T-helper 1 cell treated with Interleukin-12 subunit alpha and Interleukin-12 subunit beta and Interleukin-4 antibody, amounts not matched to agents 30 μg/mL and 1 μg/mL, for 36 hours (primary cell): ENCODE measurements around the gene TEX14.

Experiments
- H3K27ac Mint-ChIP-seq: one replicate; pipeline ENCODE4 v1.8.0; 2021; ENCODE audit warnings: mild to moderate bottlenecking, mixed read lengths
- H3K27me3 Mint-ChIP-seq: one replicate; pipeline ENCODE4 v1.8.0; 2021; ENCODE audit warnings: low read depth, mixed read lengths
- H3K36me3 Mint-ChIP-seq: one replicate; pipeline ENCODE4 v1.8.0; 2021; ENCODE audit warnings: low read depth, mixed read lengths
- H3K4me1 Mint-ChIP-seq: one replicate; pipeline ENCODE4 v1.8.0; 2021; ENCODE audit warnings: low read depth, mixed read lengths
- H3K4me3 Mint-ChIP-seq: one replicate; pipeline ENCODE4 v1.8.0; 2021; ENCODE audit warnings: mild to moderate bottlenecking, moderate library complexity, mixed read lengths
- H3K9me3 Mint-ChIP-seq: one replicate; pipeline ENCODE4 v1.8.0; 2021; ENCODE audit warnings: mixed read lengths

The TEX14 gene

GRCh38 chr17:58513267-58513964 is 178.4 kb downstream of the TEX14 start:
- H3K4me1 Mint-ChIP-seq = peaks cover 44% of the 10 kb centered on the region
- H3K9me3 Mint-ChIP-seq = no peaks in the 10 kb centered on the region
- peak overlapping the region; percentile 72 for H3K27ac Mint-ChIP-seq
- H3K4me3 Mint-ChIP-seq = peak overlapping the region; percentile 90
- H3K27me3 Mint-ChIP-seq = no peaks in the 10 kb centered on the region
- H3K36me3 Mint-ChIP-seq = peaks cover 47% of the 10 kb centered on the region

- Mint-ChIP-seq H3K27ac (no peak overlapping the region), H3K36me3 (peaks cover 56% of the 10 kb centered on the region), H3K4me1 (peaks cover 29% of the 10 kb centered on the region), H3K27me3 (no peaks in the 10 kb centered on the region), H3K4me3 (no peak overlapping the region), H3K9me3 (no peaks in the 10 kb centered on the region)
These were observed 181.8 kb downstream of the TEX14 start for GRCh38 chr17:58510075-58510474.

- H3K4me1 Mint-ChIP-seq = peaks cover 29% of the 10 kb centered on the region
- peaks cover 67% of the 10 kb centered on the region for H3K36me3 Mint-ChIP-seq
- no peak overlapping the region for H3K27ac Mint-ChIP-seq
- no peaks in the 10 kb centered on the region for H3K27me3 Mint-ChIP-seq
- no peaks in the 10 kb centered on the region for H3K9me3 Mint-ChIP-seq
- H3K4me3 Mint-ChIP-seq = no peak overlapping the region
These were observed 183.3 kb downstream of the TEX14 start for GRCh38 chr17:58508341-58509067.

GRCh38 chr17:58507123-58507634 is 184.7 kb downstream of the TEX14 start:
- H3K27ac Mint-ChIP-seq = no peak overlapping the region
- H3K27me3 Mint-ChIP-seq = no peaks in the 10 kb centered on the region
- H3K4me3 Mint-ChIP-seq = no peak overlapping the region
- peaks cover 61% of the 10 kb centered on the region for H3K36me3 Mint-ChIP-seq
- peaks cover 20% of the 10 kb centered on the region for H3K4me1 Mint-ChIP-seq
- no peaks in the 10 kb centered on the region for H3K9me3 Mint-ChIP-seq
